Hematopoietic multipotent progenitor cell treated with erythropoietin and hydrocortisone succinate and interleukin-3 and kit ligand, for 8 days (in vitro differentiated cells): ENCODE results near the gene ERCC2.
"Not testable (repeated sequence)": the region's sequence is repeated elsewhere in the genome, so short reads cannot be mapped to it uniquely, and the experiment has no call there.

Experiments
- DNase-seq: peaks from one replicate; pipeline ENCODE4 v3.0.0-alpha.2; 2015

ERCC2 gene

DNA sequence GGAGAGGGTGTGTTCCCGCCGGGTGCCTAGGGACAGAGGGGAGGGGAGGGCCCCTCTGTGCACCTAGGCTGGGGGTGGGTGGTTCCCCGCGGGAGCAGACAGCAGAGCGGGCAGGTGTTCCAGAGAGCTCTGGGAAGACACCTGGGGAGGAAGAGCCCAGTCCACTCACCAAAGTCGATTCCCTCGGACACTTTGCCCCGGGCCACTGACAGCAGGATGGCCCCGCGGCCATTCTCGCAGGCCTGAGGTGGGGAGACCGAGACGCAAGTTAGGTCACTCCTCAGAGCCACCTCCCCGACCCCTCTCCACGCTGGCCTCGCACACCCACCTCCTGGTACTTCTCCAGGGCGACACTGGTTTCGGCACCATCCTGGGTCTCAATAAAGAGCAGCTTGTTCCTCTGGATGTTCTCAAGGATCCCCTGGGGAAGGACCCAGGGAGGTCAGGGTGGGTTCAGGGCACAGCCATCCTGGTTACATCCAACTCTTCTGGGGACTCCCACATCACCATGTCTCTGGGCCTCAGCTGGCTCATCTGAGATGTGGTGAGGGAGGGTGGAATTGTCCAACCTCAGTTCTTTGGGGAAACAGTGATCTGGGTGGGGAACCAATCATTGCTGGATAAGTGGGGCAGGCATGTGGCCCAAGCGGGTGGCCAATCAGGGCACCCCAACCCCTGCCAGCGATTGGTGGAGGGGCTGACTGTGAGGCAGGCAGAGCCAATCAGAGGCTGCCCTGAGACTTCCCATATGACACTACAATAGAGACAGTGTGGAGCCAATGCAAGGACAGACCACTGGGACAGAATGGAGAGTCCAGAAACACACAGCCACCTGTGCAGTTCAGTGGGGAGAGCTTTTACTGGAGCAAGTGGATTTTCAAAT, 17.2 kb downstream of the ERCC2 start:
- DNase-seq = peak; percentile 52

DNA sequence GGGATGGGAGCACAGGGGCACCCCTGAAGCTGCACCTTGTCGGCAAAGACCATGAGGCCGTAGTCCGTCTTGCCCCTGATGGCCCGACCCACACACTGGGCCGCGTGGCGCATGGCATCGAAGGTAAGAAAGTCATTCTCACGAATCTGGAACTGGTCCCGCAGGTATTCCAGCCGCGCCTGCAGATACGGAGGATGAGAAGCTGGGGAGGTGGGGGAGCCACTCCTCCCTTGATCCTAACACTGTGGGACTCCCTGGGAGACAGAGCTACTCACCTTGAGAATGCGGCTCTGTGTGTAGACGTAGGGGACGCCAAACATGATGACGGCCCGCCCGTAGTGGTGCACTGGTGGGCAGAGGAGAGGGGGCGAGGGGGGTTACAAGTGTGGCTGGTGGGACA, 17.9 kb downstream of the ERCC2 start:
- DNase-seq = no peak

DNA sequence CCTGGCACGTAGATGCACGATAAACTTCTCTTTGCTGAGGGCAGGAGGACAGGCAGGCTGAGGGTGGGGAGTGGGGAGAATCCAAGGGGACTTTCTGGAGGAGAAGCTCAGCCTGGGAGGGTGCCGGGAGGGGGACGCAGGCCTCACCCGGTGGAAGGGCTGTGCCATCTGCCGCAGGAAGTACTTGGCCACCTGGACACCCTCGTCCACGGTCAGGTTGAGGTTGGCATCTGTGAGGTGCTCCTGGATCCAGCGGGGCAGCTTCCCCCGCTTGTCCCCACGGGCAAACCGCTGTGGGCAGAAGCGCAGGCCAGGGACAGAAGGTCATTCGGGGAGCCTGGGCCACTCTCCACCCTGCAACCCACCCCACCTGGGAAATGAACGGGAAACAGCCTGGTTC, 18.3 kb downstream of the ERCC2 start:
- no peak for DNase-seq

DNA sequence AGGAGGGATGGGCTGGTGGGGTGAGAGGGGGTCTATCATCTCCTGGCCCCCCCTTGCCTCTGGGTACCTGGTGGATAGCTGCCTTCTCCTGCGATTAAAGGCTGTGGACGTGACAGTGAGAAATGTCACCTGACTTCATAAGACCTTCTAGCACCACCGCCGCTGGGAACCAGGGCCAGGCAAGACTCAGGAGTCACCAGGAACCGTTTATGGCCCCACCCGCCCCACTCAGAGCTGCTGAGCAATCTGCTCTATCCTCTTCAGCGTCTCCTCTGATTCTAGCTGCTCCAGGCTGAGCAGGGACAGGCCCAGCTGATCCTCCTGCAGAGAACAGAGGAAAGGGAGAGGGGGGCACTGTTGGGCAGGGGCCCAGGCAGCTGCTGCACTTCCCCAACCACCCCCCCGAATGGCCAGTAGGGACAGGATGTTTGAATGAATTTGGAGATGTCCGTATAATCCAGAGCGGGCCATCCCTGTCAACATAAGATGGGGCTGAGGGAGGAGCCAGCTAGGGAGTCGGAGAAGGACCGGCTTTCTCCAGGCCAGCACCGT, 18.9 kb downstream of the ERCC2 start:
- no peak for DNase-seq

DNA sequence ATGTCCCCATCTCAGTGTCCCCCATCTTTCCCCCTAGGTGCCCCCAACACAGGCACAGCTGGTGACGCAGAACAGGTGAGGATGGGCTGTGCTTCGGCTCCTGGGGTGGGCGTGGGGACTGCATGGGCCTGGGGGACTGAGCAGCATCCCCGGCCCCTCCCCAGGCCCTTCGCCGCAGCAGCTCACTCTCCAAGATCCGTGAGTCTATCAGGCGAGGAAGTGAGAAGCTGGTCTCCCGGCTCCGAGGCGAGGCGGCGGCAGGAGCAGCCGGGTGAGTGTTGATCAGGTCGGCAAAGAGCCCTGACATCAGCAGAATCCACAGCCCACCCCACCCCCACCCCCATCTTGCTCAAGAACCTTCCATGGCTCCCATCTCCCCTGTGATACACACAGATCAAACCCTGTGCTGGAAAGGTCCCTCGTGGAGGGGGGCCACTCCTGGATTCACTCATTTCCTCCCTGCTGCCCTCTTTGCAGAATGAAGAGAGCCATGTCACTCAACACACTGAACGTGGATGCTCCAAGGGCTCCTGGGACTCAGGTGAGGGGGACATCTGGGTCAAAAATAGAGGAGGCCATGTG, 19.8 kb downstream of the ERCC2 start:
- no peak for DNase-seq

DNA sequence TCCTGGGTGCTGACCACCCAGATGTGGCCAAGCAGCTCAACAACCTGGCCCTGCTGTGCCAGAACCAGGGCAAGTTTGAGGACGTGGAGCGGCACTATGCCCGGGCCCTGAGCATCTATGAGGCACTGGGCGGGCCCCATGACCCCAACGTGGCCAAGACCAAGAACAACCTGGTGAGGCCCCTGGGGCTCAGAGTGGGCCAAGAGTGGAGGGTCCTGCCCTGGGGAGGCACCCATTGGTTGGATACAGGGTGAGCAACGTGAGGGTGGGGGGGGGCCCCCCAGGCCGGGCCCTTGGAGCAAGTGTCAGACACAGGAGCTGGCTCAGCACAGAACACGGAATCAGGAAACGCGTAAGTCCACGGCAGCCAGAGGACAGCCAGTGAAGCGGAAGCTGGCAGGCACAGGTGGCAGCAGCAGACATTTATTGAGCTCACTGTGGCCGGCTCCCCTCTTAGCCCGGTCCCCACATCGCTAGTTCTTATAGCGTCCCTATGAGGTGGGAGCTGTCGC, 20.9 kb downstream of the ERCC2 start:
- no peak for DNase-seq

DNA sequence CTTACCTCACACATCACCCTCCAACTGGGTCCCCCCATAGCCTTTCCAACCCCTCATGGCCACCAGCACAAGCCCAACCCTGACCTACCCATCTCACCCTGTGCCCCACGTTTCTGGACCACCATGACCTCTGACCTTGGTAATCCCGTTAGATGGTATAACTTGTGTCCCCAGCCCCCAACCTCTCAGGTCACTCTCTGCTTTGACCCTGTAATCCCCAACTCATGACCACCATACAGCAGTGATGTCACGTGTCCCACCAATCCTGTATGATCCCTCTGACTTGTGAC, 21.3 kb downstream of the ERCC2 start:
- no peak for DNase-seq

DNA sequence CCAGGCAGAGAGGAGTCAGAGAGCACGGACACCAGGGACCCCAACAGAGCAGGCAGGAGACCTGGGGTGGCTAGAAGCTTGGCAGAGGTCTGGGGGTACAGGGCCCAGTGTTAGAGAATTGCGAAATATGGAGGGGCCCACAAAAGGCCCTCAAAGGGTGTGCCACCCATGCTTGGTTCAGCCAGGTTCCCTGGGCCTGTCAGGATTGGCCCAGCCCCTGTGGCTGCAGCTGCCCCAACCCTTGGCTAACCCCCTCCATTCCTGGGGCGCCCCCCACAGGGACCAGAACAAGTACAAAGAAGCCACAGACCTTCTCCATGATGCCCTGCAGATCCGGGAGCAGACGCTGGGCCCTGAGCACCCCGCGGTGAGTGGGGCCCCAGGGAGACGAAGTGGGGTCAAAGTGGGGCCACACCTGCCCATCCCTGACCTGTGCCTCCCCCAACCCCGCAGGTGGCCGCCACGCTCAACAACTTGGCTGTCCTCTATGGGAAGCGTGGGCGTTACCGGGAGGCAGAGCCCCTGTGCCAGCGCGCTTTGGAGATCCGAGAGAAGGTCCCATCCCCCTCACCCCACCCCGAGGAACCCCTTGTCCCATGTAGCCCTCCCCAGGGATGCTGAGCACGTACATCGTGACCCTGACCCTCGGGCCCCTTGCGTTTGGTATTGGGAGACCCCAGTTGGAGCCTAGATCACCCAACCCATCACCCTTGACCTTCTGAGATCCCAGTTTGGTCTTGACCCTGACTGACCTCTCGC, 21.8 kb downstream of the ERCC2 start:
- DNase-seq = no peak

DNA sequence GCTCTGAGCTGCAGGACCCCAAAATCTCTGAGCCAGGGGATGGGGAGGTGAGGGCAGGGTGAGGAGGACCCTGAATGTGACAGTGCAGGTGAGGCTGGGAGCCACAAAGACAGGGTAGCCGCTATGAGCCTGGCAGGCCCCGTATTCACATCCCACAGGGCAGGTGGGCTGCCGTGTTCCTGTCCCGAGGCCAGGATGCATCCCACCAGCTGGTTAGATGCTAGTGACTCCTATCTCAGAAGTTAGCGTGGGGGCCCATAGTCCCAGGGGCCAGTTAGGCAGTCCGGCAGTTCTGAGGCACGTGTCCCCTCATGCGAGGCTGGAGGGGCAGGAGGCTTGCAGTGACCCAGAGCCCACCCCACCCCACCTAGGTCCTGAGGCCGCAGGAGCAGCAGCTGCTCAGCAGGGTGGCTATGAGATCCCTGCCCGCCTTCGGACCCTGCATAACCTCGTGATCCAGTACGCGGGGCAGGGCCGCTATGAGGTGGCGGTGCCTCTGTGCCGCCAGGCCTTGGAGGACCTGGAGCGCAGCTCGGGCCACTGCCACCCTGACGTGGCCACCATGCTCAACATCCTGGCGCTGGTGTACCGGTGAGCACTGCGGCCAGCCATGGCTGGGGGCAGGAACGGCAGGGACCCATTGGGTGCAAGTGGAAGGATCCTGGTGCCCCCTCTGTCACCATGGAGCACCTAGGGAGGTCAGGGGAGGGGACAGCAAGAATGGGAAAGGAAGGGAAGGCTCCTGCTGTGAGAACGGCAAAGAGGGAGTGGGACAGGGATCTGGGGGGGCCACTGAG, 22.6 kb downstream of the ERCC2 start:
- no peak for DNase-seq

DNA sequence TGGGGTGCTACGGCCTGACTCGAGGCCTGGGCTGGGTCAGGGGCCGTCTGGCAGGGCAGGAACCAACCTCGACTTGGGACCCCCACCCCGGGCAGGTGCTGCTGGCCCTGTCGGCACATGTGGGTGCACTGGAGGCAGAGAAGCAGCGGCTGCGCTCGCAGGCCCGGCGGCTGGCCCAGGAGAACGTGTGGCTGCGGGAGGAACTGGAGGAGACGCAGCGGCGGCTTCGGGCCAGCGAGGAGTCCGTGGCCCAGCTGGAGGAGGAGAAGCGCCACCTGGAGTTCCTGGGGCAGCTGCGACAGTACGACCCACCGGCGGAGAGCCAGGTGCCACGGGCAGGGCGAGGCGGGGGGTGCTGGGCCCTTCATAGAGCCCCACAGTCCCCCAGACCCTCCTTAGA, 23.9 kb downstream of the ERCC2 start:
- DNase-seq = no peak

DNA sequence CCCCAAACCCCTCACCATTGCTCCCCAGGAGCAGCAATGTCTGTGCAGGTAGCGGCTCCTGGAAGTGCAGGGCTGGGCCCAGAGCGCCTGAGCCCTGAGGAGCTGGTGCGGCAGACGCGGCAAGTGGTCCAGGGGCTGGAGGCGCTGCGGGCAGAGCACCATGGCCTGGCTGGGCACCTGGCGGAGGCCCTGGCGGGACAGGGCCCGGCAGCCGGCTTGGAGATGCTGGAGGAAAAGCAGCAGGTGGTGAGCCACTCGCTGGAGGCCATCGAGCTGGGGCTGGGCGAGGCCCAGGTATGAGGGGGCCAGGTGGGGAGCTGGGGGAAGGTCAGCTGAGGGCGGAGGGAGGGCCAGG, 24.9 kb downstream of the ERCC2 start:
- no peak for DNase-seq

DNA sequence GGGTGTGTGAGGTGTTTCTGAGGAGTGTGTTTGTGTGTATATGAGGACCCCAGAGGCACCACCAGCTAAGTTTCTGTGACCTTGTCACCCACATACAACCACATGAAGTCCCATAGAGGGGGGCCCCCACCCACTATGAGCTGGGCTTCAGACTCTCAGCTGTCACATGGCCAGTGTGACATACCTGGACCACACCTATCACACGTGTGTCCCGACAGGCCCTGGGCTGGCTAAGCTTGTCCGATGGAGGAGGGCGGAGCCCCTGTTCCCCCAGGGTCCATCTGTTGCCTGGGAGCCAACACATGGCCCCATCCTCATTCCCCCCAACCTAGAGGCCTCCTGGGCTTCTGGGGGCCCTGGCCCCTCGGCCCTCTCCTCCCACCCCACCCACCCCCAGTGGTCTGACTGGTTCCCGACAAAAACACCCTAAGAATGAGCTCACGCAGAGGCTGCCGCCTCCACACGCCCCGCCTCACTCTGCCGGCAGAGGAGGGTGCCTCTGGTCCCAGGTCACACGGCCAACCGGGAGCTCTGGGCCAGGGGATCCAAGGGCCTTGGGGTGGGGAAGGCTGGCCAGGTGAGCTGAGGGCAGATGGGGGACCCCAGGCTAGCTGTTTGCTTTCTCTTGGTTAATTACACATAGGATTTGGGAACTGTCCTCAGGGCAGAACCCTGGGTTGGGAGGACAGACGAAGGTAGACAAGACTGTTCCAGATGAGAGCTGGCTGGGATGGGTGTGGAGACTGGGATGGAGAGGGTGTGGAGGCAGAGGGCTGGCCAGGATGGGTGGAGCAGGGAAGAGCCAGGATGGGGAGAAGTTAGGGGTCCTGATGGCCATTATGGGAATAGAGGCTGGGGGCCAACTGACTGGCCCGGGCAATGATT, 25.5 kb downstream of the ERCC2 start:
- no peak for DNase-seq

DNA sequence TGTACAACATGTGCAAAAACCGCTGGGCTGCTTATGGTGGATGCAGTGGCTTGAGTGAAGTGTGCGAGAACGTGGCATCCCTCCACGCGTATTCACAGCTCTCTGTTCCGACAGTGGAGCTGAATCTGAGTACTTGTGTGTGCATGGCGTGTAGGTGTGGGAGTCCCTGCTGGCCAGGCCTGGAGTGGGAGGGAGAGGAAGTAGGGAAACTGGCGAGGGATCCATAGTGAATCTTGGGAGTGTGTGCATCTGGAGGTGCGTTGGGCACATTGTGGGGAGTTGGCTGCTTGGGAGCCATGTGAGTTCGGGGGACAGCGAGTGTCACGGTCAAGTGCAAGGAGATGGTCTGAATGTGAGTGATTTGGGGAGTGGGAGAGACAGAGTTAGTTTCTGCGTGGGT, 27.5 kb downstream of the ERCC2 start:
- no peak for DNase-seq

DNA sequence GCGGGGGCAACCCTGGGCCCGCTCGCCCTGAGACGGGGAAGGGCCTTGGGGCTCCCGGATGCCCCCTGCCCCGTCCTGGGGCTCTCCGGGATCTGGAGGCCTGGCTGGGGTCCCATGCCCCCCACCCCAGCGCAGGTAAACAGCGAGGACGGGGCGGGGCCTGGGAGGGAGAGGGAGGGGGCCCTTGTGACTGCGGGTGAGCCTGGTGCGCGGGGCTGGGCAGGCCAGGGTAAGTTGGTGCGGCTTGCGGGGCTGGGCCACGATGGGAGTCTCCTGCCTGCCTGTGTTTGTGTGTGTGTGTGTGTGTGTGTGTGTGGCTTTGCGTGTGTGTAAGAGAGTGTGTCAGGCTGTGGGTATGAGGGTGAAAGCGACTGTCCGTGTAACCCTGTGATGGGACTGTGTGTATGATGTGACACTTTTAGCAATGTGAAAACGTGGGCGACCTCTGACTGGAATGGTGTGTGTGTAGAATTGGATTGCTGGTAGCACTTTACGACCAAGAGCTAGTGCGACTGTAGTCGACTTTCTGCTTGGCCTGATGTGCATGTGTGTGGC, 29.4 kb downstream of the ERCC2 start:
- no peak for DNase-seq

DNA sequence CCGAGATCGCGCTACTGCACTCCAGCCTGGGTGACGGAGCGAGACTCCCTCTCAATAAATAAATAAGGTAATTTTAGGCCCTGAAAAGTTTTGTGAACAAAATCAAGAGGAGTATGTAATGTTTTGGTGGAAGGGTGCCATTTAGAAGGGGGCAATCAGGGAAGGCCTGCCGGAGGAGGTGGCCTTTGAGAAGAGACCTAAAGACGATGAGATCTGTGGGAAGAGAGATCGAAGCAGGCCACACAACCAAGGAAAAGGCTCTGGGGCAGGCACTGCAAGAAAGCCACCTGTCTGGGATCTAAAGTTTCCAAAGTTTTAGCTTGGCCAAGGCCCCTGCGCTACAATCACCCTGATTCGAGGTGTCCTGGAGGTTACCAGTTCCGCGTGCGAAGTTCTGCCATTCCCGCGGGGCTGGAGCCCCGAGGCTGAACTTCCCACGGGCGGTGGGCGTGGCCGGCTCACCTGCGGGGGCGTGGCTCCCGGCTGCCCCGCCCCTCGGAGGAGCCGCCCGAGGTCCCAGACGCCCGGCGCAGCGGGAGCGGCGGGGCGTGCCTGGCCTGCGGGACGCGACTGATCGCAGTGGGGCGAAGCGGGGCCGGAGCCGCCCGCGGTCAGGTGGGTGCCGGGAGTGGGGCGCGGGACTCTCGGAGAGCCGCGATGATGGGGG, 30.0 kb downstream of the ERCC2 start, which contains the start of gene KLC3:
KLC3 (plus strand) TSS at position 519 of the 667 bp plus-strand sequence. CDS start 4,792 bp downstream, outside the sequence.
- DNase-seq = no peak

DNA sequence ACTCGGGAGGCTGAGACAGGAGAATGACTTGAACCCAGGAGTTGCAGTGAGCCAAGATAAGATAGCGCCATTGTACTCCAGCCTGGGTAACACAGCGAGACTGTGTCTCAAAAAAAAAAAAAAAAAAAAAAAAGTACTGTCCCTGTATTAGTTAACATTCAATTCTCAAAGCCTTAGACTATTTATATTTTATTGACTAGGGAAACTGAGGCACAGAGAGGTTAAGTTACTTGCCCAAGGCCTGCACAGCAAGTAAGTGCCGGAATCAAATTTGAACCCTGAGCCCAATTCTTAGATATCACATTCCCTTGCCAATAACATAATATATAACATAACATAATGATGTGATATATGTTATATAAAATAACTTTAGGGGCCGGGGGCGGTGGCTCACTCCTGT, 30.7 kb downstream of the ERCC2 start:
- no peak for DNase-seq

DNA sequence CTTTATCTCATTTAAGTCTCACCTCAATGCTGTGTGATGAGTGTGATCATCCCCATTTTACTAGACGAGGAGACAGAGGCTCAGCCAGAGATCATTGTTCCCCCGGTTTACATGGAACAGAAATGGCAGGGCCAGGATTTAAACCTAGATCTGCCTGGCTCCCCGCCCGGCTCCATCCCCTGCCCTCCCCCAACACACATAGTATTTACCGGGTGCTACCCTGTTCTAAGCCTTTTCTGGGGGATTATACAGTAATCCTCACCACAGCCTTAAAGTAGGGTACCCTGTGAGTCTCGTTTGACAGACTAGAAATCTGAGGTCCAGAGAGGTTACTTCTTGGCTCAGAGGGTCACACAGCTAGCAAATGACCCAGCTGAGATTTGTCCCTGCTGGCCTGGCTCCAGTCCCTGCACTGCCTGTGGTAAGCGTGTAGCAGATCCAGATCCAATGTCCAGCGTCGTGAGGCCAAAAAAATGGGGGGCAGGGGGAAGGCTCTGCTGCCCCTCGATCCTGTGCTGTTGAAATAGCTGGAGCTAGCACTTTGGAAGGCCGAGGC, 33.6 kb downstream of the ERCC2 start:
- DNase-seq = no peak

DNA sequence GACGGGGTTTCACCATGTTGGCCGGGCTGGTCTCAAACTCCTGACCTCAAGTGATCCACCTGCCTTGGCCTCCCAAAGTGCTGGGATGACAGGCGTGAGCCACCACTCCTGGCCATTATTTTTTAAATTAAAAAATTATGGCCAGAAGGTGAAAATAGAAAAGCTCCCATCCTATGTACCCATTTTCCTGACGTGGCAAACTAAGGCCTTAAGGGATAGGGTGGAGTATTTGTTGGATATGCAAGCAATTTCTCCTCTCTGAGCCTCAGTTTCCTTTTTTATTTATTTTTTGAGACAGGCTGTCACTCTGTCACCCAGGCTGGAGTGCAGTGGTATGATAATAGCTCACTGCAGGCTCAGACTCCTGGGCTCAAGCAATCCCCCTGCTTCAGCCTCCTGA, 35.5 kb downstream of the ERCC2 start:
- DNase-seq = not testable (repeated sequence)

DNA sequence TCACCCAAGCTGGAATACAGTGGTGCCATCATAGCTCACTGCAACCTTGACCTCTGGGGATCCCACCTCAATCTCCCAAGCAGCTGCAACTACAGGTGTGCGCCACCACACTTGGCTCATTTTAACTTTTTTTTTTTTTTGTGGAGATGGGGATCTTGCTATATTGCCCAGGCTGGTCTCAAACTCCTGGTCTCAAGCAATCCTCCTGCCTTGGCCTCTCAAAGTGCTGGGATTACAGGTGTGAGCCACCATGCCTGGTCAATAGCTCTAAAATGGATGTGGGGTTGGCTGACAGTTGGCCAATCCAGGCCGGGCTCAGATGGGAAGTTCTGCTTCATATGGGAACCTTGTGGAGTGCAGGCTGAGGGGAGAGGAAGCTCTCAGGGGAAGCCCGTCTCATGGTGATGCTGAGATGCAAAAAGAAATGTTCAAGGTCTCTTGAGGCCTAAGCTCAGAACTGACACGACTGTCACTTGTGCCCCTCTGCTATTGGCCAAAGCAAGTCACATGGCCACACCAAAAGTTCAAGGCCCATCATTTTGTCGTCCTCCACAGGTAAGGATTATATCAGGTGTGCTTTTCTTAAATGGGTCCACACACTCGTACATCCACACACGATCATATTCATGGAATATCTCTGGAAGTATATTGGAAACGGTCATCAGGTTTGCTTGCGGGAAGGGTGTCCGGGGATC, 36.6 kb downstream of the ERCC2 start:
- DNase-seq = no peak

DNA sequence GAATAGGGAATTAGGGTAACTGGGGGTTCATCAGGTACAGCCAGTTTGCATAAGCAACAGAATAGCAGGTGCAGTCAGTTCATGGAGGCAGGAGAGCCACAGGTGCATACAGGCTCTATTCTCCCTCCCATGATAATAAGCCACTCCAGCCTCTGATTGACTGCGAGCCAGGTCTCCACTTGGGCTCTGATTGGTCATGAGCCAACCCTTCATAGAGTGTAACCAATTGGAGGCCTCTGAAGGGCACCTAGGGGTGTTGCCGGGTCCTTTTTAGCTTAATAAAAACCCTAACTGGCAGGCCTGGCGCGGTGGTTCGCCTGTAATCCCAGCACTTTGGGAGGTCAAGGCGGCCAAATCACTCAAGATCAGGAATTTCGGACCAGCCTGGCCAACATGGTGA, 39.0 kb downstream of the ERCC2 start:
- DNase-seq = no peak
